ENCODE data around the gene SPTBN5.

The SPTBN5 gene

GRCh38 chr15:41823502-41823901 is 70.4 kb downstream of the SPTBN5 start:
- no peak for DNase-seq (ENCODE audit: low read depth)

GRCh38 chr15:41822957-41823356 is 70.9 kb downstream of the SPTBN5 start:
- DNase-seq (ENCODE audit: low read depth) = no peak

- no peak for DNase-seq (ENCODE audit: low read depth)
Measured at GRCh38 chr15:41822471-41822870, 71.4 kb downstream of the SPTBN5 start.

- no peak for DNase-seq (ENCODE audit: low read depth)
Measured at GRCh38 chr15:41821831-41822230, 72.0 kb downstream of the SPTBN5 start.

- DNase-seq (ENCODE audit: low read depth) = no peak
Measured at GRCh38 chr15:41820791-41821423, 72.9 kb downstream of the SPTBN5 start.

- DNase-seq (ENCODE audit: low read depth) = no peak
Measured at GRCh38 chr15:41819455-41820050, 74.3 kb downstream of the SPTBN5 start.

GRCh38 chr15:41817781-41818180 is 76.1 kb downstream of the SPTBN5 start:
- DNase-seq (ENCODE audit: low read depth) = no peak

GRCh38 chr15:41817327-41817726 is 76.5 kb downstream of the SPTBN5 start:
- no peak for DNase-seq (ENCODE audit: low read depth)

GRCh38 chr15:41816788-41817187 is 77.1 kb downstream of the SPTBN5 start:
- no peak for DNase-seq (ENCODE audit: low read depth)

- DNase-seq (ENCODE audit: low read depth) = no peak
Measured at GRCh38 chr15:41814534-41814933, 79.3 kb downstream of the SPTBN5 start.

GRCh38 chr15:41813426-41813825 is 80.4 kb downstream of the SPTBN5 start:
- no peak for DNase-seq (ENCODE audit: low read depth)

- no peak for DNase-seq (ENCODE audit: low read depth)
Measured at GRCh38 chr15:41812820-41813375, 81.0 kb downstream of the SPTBN5 start.

- peak; percentile 81 for DNase-seq (ENCODE audit: low read depth)
Measured at GRCh38 chr15:41811432-41812195, 82.2 kb downstream of the SPTBN5 start.

GRCh38 chr15:41810651-41811431 is 83.0 kb downstream of the SPTBN5 start:
- DNase-seq (ENCODE audit: low read depth) = no peak

- DNase-seq (ENCODE audit: low read depth) = no peak
Measured at GRCh38 chr15:41809526-41810220, 84.2 kb downstream of the SPTBN5 start.

- no peak for DNase-seq (ENCODE audit: low read depth)
Measured at GRCh38 chr15:41809121-41809520, 84.7 kb downstream of the SPTBN5 start.

- DNase-seq (ENCODE audit: low read depth) = no peak
Measured at GRCh38 chr15:41806291-41807181, 87.3 kb downstream of the SPTBN5 start.

- DNase-seq (ENCODE audit: low read depth) = no peak
Measured at GRCh38 chr15:41805711-41806110, 88.1 kb downstream of the SPTBN5 start.

GRCh38 chr15:41804916-41805666 is 88.8 kb downstream of the SPTBN5 start:
- DNase-seq (ENCODE audit: low read depth) = no peak

GRCh38 chr15:41804361-41804760 is 89.5 kb downstream of the SPTBN5 start:
- DNase-seq (ENCODE audit: low read depth) = no peak
